Left lobe of liver (tissue), 2 donors: Measurements from ENCODE around the gene PCBP3. TPM values are rescaled to one million over a fixed set of nuclear protein-coding genes. Genes with fewer than 3 reads are reported as not detected.
"Not testable (repeated sequence)": the region's sequence is repeated elsewhere in the genome, so short reads cannot be mapped to it uniquely, and the experiment has no call there.

Experiments
- ATAC-seq: fragments of 200-7000 bp; cut with Tn5 transposase; one replicate; pipeline ENCODE4 v1.9.1; 2020; ENCODE audit warnings: mild to moderate bottlenecking, moderate library complexity
- DNase-seq: peaks from one replicate; pipeline ENCODE4 v3.0.0-alpha.2; 2020; ENCODE audit warnings: low spot score
- total RNA-seq: library from RNA; stranded (reverse); gene quantifications from one replicate; pipeline ENCODE4 v1.2.1, GENCODE V29; 2021
- donor health status: DM: no; HTN: no; CAD: no; lungs with moderate emphysema.
- donor health status: DM: no; HTN: yes; CAD: no.

Gene PCBP3
- total RNA-seq, 1 donor from 2014 or later, result 0.83 TPM

GRCh38 chr21:45885597-45885929 is 242.0 kb downstream of the PCBP3 start:
- ATAC-seq (no peak), DNase-seq (no peak)

GRCh38 chr21:45885930-45886601 is 242.5 kb downstream of the PCBP3 start:
- ATAC-seq, DNase-seq: not testable (repeated sequence)

GRCh38 chr21:45886610-45887026 is 243.1 kb downstream of the PCBP3 start:
- ATAC-seq (no peak), DNase-seq (no peak)

- no peak for ATAC-seq
- DNase-seq, result no peak
Observed at GRCh38 chr21:45887120-45887611, 243.6 kb downstream of the PCBP3 start.

- ATAC-seq (no peak), DNase-seq (no peak)
Observed at GRCh38 chr21:45887788-45888187, 244.3 kb downstream of the PCBP3 start.

GRCh38 chr21:45888386-45889009 is 245.0 kb downstream of the PCBP3 start:
- DNase-seq, result no peak

GRCh38 chr21:45889256-45889655 is 245.7 kb downstream of the PCBP3 start:
- no peak for ATAC-seq
- DNase-seq, result no peak

More at GRCh38 chr21:45888386-45889009, 245.0 kb downstream of the PCBP3 start:
- no peak for ATAC-seq

- peak; percentile 28 for ATAC-seq
Observed at GRCh38 chr21:45889961-45890360, 246.4 kb downstream of the PCBP3 start.

GRCh38 chr21:45891388-45892155 is 248.0 kb downstream of the PCBP3 start:
- ATAC-seq, result no peak
- DNase-seq, result no peak

More at GRCh38 chr21:45889961-45890360, 246.4 kb downstream of the PCBP3 start:
- no peak for DNase-seq

GRCh38 chr21:45892156-45892915 is 248.8 kb downstream of the PCBP3 start:
- peak; percentile 68 for ATAC-seq
- no peak for DNase-seq

- ATAC-seq (no peak), DNase-seq (no peak)
Observed at GRCh38 chr21:45892916-45893739, 249.6 kb downstream of the PCBP3 start.

- peak; percentile 27 for ATAC-seq
- DNase-seq, result no peak
Observed at GRCh38 chr21:45893740-45894449, 250.4 kb downstream of the PCBP3 start.

GRCh38 chr21:45894450-45894825 is 250.9 kb downstream of the PCBP3 start:
- DNase-seq, result no peak
- ATAC-seq, result no peak

- DNase-seq (no peak), ATAC-seq (no peak)
Observed at GRCh38 chr21:45894906-45895777, 251.6 kb downstream of the PCBP3 start.

GRCh38 chr21:45895778-45896370 is 252.3 kb downstream of the PCBP3 start:
- DNase-seq, result no peak
- ATAC-seq, result no peak

- not testable (repeated sequence) for ATAC-seq, DNase-seq
Observed at GRCh38 chr21:45896431-45896830, 252.9 kb downstream of the PCBP3 start.

- ATAC-seq (no peak), DNase-seq (no peak)
Observed at GRCh38 chr21:45897191-45898027, 253.9 kb downstream of the PCBP3 start.
